Activated CD4-positive, CD25-positive, alpha-beta regulatory T cell treated with anti-CD3 and anti-CD28 coated beads, Interleukin-2, amount 50 U/mL, for 24 hours (primary cell): Measurements from ENCODE around the gene FBXW8.
A peak's percentile ranks its signal among the peaks of the same experiment; 100 is the strongest.

ENCODE experiments used
- ATAC-seq, 2 donors: fragments of 150-1000 bp; cut with Tn5 transposase; one replicate each; pipeline ENCODE4 v1.10.0; 2021; ENCODE audit warnings: mild to moderate bottlenecking in 1 of 2, moderate library complexity in 1 of 2

Gene FBXW8

GRCh38 chr12:117060929-117061305 is 150.2 kb downstream of the FBXW8 start:
- ATAC-seq, result no peak

GRCh38 chr12:117061555-117062079 is 150.9 kb downstream of the FBXW8 start:
- no peak for ATAC-seq

GRCh38 chr12:117063162-117063911 is 152.6 kb downstream of the FBXW8 start:
- peak; percentile 33 to 50 for ATAC-seq

GRCh38 chr12:117064049-117064448 is 153.3 kb downstream of the FBXW8 start:
- ATAC-seq, result no peak

- no peak for ATAC-seq
Observed at GRCh38 chr12:117064596-117064995, 153.8 kb downstream of the FBXW8 start.

GRCh38 chr12:117067016-117067415 is 156.3 kb downstream of the FBXW8 start:
- ATAC-seq, result no peak

- no peak for ATAC-seq
Observed at GRCh38 chr12:117067638-117068037, 156.9 kb downstream of the FBXW8 start.

GRCh38 chr12:117068492-117068891 is 157.7 kb downstream of the FBXW8 start:
- no peak for ATAC-seq

- ATAC-seq, result no peak
Observed at GRCh38 chr12:117069101-117069797, 158.5 kb downstream of the FBXW8 start.

GRCh38 chr12:117069926-117070900 is 159.5 kb downstream of the FBXW8 start:
- ATAC-seq, result no peak

- ATAC-seq, result no peak
Observed at GRCh38 chr12:117071009-117071408, 160.3 kb downstream of the FBXW8 start.

- no peak for ATAC-seq
Observed at GRCh38 chr12:117072106-117072505, 161.4 kb downstream of the FBXW8 start.

GRCh38 chr12:117072736-117073490 is 162.2 kb downstream of the FBXW8 start:
- ATAC-seq, result no peak

- ATAC-seq, result no peak
Observed at GRCh38 chr12:117073611-117074010, 162.9 kb downstream of the FBXW8 start.

GRCh38 chr12:117076410-117077372 is 165.9 kb downstream of the FBXW8 start:
- ATAC-seq, result no peak

- no peak for ATAC-seq
Observed at GRCh38 chr12:117079487-117079886, 168.7 kb downstream of the FBXW8 start.

GRCh38 chr12:117080661-117081144 is 170.0 kb downstream of the FBXW8 start:
- ATAC-seq, result no peak
